IMR-90 (cell line): ENCODE data around the gene MUCL1. TPM values are rescaled to one million over a fixed set of nuclear protein-coding genes. Genes with fewer than 3 reads are reported as not detected.

Experiments
- ATAC-seq: fragments of 200-7000 bp; cut with Tn5 transposase; 2 replicates; pipeline ENCODE4 v1.9.1; 2020; ENCODE audit warnings: low read depth, mild to moderate bottlenecking, moderate library complexity
- BruUV-seq: library from RNA; stranded (reverse); fragments of 400-500 nt; replicated peaks from 2 replicates; lab custom pipeline; 2021; lab: Mats Ljungman, UMichigan
- CTCF ChIA-PET: fragments of 300-600 bp; formaldehyde crosslinking; extraction: SDS; loops from one replicate; lab custom pipeline; 2021; ENCODE audit warnings: antibody characterized with exemption; lab: Yijun Ruan, JAX
- POLR2A ChIA-PET: fragments of 300-600 bp; sonication (Branson Sonifier 250); formaldehyde crosslinking; loops from one replicate; lab custom pipeline; 2022; ENCODE audit warnings: antibody characterized with exemption; ENCODE audit not compliant: unreplicated experiment; lab: Charles Lee
- DNase-seq: peaks from one replicate; pipeline ENCODE4 v3.0.0; 2013
- H2AFZ ChIP-seq: replicated peaks from 2 replicates; pipeline ENCODE3; 2013; ENCODE audit warnings: low read length, mild to moderate bottlenecking; ENCODE audit not compliant: poor library complexity
- H2AK5ac ChIP-seq: 2 replicates; pipeline ENCODE4 v1.6.1; 2013; ENCODE audit warnings: low read depth, low read length, inconsistent platforms
- H2AK9ac ChIP-seq: replicated peaks from 2 replicates; pipeline ENCODE3; 2013; ENCODE audit warnings: mild to moderate bottlenecking, low read depth, low read length, moderate library complexity; ENCODE audit not compliant: poor library complexity
- H2BK120ac ChIP-seq: 2 replicates; pipeline ENCODE4 v1.6.1; 2013; ENCODE audit warnings: low read depth, low read length, inconsistent platforms
- H2BK15ac ChIP-seq: 3 replicates; pipeline ENCODE4 v1.6.1; 2013; ENCODE audit warnings: low read depth, low read length, inconsistent platforms
- H2BK20ac ChIP-seq: 2 replicates; pipeline ENCODE4 v1.6.1; 2013; ENCODE audit warnings: low read depth, mild to moderate bottlenecking, inconsistent platforms, low read length, moderate library complexity
- H2BK5ac ChIP-seq: 2 replicates; pipeline ENCODE4 v1.6.1; 2013; ENCODE audit warnings: mild to moderate bottlenecking, low read depth, low read length, inconsistent platforms; ENCODE audit not compliant: poor library complexity, severe bottlenecking
- H3K14ac ChIP-seq: replicated peaks from 2 replicates; pipeline ENCODE4 v1.6.1; 2013; ENCODE audit warnings: low read depth, low read length, inconsistent platforms
- H3K18ac ChIP-seq: 2 replicates; pipeline ENCODE4 v1.6.1; 2013; ENCODE audit warnings: low read depth, low read length, control low read depth
- H3K23ac ChIP-seq: 2 replicates; pipeline ENCODE4 v1.6.1; 2013; ENCODE audit warnings: low read depth, low read length, inconsistent platforms
- H3K27ac ChIP-seq: 2 replicates; pipeline ENCODE4 v1.5.1; 2013; ENCODE audit warnings: mild to moderate bottlenecking, control low read depth, low read length; ENCODE audit not compliant: insufficient read depth
- H3K27me3 ChIP-seq: 2 replicates; pipeline ENCODE4 v1.6.1; 2013; ENCODE audit warnings: low read length; ENCODE audit not compliant: control insufficient read depth, insufficient read depth
- H3K36me3 ChIP-seq: 2 replicates; pipeline ENCODE4 v1.6.1; 2013; ENCODE audit warnings: low read length, mixed read lengths; ENCODE audit not compliant: control insufficient read depth, insufficient read depth
- H3K4ac ChIP-seq: 2 replicates; pipeline ENCODE4 v1.6.1; 2013; ENCODE audit warnings: low read depth, low read length, inconsistent platforms
- H3K4me1 ChIP-seq: 2 replicates; pipeline ENCODE4 v1.6.1; 2013; ENCODE audit warnings: low read length, mixed read lengths; ENCODE audit not compliant: control insufficient read depth, insufficient read depth
- H3K4me2 ChIP-seq: 2 replicates; pipeline ENCODE4 v1.6.1; 2013; ENCODE audit warnings: low read depth, mild to moderate bottlenecking, control low read depth, low read length, moderate library complexity
- H3K4me3 ChIP-seq: 2 replicates; pipeline ENCODE4 v1.5.1; 2013; ENCODE audit warnings: low read depth, mild to moderate bottlenecking, control low read depth, low read length, moderate library complexity; ENCODE audit not compliant: insufficient read depth
- H3K56ac ChIP-seq: 2 replicates; pipeline ENCODE4 v1.6.1; 2013; ENCODE audit warnings: low read length, inconsistent platforms; ENCODE audit not compliant: insufficient read depth; ENCODE audit errors: extremely low read depth
- H3K79me1 ChIP-seq, 2 experiments: 2 replicates each; pipeline ENCODE4 v1.6.1; 2013; ENCODE audit warnings: low read length in 2 of 2, inconsistent platforms in 1 of 2, low read depth in 1 of 2
- H3K9ac ChIP-seq: 2 replicates; pipeline ENCODE4 v1.6.1; 2013; ENCODE audit warnings: low read depth, low read length, control low read depth
- H3K9me1 ChIP-seq: 2 replicates; pipeline ENCODE4 v1.6.1; 2013; ENCODE audit warnings: low read length, inconsistent platforms; ENCODE audit not compliant: insufficient read depth
- H3K9me3 ChIP-seq: 2 replicates; pipeline ENCODE4 v1.6.1; 2013; ENCODE audit warnings: low read length; ENCODE audit not compliant: control insufficient read depth, insufficient read depth
- H4K20me1 ChIP-seq: 2 replicates; pipeline ENCODE4 v1.6.1; 2013; ENCODE audit warnings: low read length, inconsistent platforms; ENCODE audit not compliant: insufficient read depth
- H4K5ac ChIP-seq: 2 replicates; pipeline ENCODE4 v1.6.1; 2013; ENCODE audit warnings: mild to moderate bottlenecking, low read depth, low read length, control low read depth
- H4K8ac ChIP-seq, 2 experiments: 2 replicates each; pipeline ENCODE4 v1.6.1; 2013; ENCODE audit warnings: low read depth in 2 of 2, low read length in 2 of 2, control low read depth in 1 of 2, inconsistent platforms in 1 of 2
- H4K91ac ChIP-seq: 2 replicates; pipeline ENCODE4 v1.6.1; 2013; ENCODE audit warnings: low read depth, low read length, inconsistent platforms; ENCODE audit not compliant: insufficient read depth
- CHD1 ChIP-seq: IDR thresholded peaks from 2 replicates; pipeline ENCODE4 v1.6.1; 2012; ENCODE audit warnings: low read depth, low read length, improper control_type of control experiment
- FOS ChIP-seq: fragments of 150-350 bp; IDR thresholded peaks from 2 replicates; pipeline ENCODE4 v1.6.1; 2016; ENCODE audit warnings: low read depth, low read length
- MAFK ChIP-seq: IDR thresholded peaks from 2 replicates; pipeline ENCODE4 v1.6.1; 2012; ENCODE audit warnings: low read depth, low read length, improper control_type of control experiment
- MAZ ChIP-seq: IDR thresholded peaks from 2 replicates; pipeline ENCODE4 v1.6.1; 2012; ENCODE audit warnings: low read depth, mild to moderate bottlenecking, low read length, improper control_type of control experiment, moderate library complexity, borderline replicate concordance
- MXI1 ChIP-seq: IDR thresholded peaks from 2 replicates; pipeline ENCODE4 v1.6.1; 2012; ENCODE audit warnings: low read depth, mild to moderate bottlenecking, low read length, moderate library complexity, borderline replicate concordance
- RCOR1 ChIP-seq: IDR thresholded peaks from 2 replicates; pipeline ENCODE4 v1.6.1; 2012; ENCODE audit warnings: mild to moderate bottlenecking, low read length, improper control_type of control experiment; ENCODE audit not compliant: insufficient replicate concordance
- RFX5 ChIP-seq: IDR thresholded peaks from 2 replicates; pipeline ENCODE4 v1.8.0; 2012; ENCODE audit warnings: low read depth, mild to moderate bottlenecking, low read length, moderate library complexity
- USF2 ChIP-seq: fragments of 150-350 bp; IDR thresholded peaks from 2 replicates; pipeline ENCODE4 v1.6.1; 2017; ENCODE audit warnings: mild to moderate bottlenecking, antibody characterized with exemption, low read length, low read depth
- dilution Hi-C: fragments of 300-500 bp; cut with HindIII; formaldehyde crosslinking; loops from one replicate; pipeline ENCODE4 v1.14.3; 2018; ENCODE audit warnings: low sequenced_read_pairs; ENCODE audit not compliant: unreplicated experiment
- in situ Hi-C: fragments of 300-500 bp; cut with MboI; formaldehyde crosslinking; loops from 3 replicates; pipeline ENCODE4 v1.14.3; 2019; ENCODE audit warnings: low sequenced_read_pairs, inconsistent platforms, mixed read lengths
- intact Hi-C: fragments of 100-400 bp; cut with micrococcal nuclease; formaldehyde crosslinking; loops from 2 replicates; pipeline ENCODE4 v1.10.0; 2022
- polyA plus RNA-seq, 3 experiments: library from polyadenylated mRNA; depleted of rRNA; stranded (reverse); fragments of >200 nt; gene quantifications; 2 replicates each; pipeline ENCODE4 v1.2.3, GENCODE V29; 2012; ENCODE audit warnings: low replicate concordance in 1 of 3
- total RNA-seq: library from RNA; depleted of rRNA; stranded (reverse); fragments of >200 nt; gene quantifications from 2 replicates; pipeline ENCODE4 v1.2.3, GENCODE V29; 2012

MUCL1 gene
- total and polyA plus RNA-seq, 2 of the 4 experiments (the other 2 are of a cell fraction): not detected

- Histone ChIP-seq H2AFZ (no peak overlapping the region), H3K4me3 (no peak overlapping the region), H4K5ac (no peak overlapping the region), H2BK15ac (no peak overlapping the region), H3K4me2 (no peak overlapping the region), H3K23ac (no peak overlapping the region), H3K27ac (no peak overlapping the region), H4K20me1 (no peaks in the 10 kb centered on the region), H4K8ac (no peak overlapping the region), H3K9me3 (no peaks in the 10 kb centered on the region), H3K79me1 (no peaks in the 10 kb centered on the region), H3K18ac (no peak overlapping the region), H3K27me3 (no peaks in the 10 kb centered on the region), H2AK9ac (no peak overlapping the region), H3K56ac (no peak overlapping the region), H3K9ac (no peak overlapping the region), H3K36me3 (no peaks in the 10 kb centered on the region), H2BK20ac (no peak overlapping the region), H2BK5ac (no peak overlapping the region), H2AK5ac (no peak overlapping the region), H3K4ac (no peak overlapping the region), H2BK120ac (no peak overlapping the region), H3K4me1 (no peaks in the 10 kb centered on the region), H4K91ac (no peak overlapping the region), H3K9me1 (no peaks in the 10 kb centered on the region), H3K14ac (no peak overlapping the region)
- ChIA-PET CTCF (no interaction called here), POLR2A (no interaction called here)
- ATAC-seq (no peak), DNase-seq (no peak)
- in situ Hi-C loops: no loop called here
- intact Hi-C loops: no loop called here
- TF ChIP-seq RCOR1: no peak
- TF ChIP-seq CHD1: no peak
- TF ChIP-seq FOS: no peak
- no peak for TF ChIP-seq MXI1
- TF ChIP-seq MAFK: no peak
- TF ChIP-seq RFX5: no peak
- no peak for TF ChIP-seq USF2
- no peak for TF ChIP-seq MAZ
- BruUV-seq: no TSS peak
- dilution Hi-C loops: no loop called here
Observed at GRCh38 chr12:54830199-54830598, 24.1 kb upstream of the MUCL1 start.
